Measurements from ENCODE around the gene MSRB1.

GRCh38 chr16:1945559-1946391, 2.8 kb upstream of the MSRB1 start:
- TF ChIP-seq FOXK2 (IDR thresholded peaks at IDR 0.05) (no peak), PKNOX1 (IDR thresholded peaks at IDR 0.05) (no peak), FOXA1 (IDR thresholded peaks at IDR 0.05) (no peak), FOXM1 (IDR thresholded peaks at IDR 0.05; ENCODE audit: borderline replicate concordance) (no peak), SUZ12 (IDR thresholded peaks at IDR 0.05) (no peak)

Data from HEK293T (cell line).